ENCODE results near the gene RHOD.

GRCh38 chr11:67114275-67114896, 57.7 kb downstream of the RHOD start:
- TF ChIP-seq CTCF (IDR thresholded peaks at IDR 0.05; ENCODE audit: low read length), result no peak
- no peak for TF ChIP-seq EZH2 (optimal IDR thresholded peaks at IDR 0.05; ENCODE audit: low read depth, low read length)
